ENCODE measurements around the gene LRRTM2. TPM values are rescaled to one million over a fixed set of nuclear protein-coding genes. Genes with fewer than 3 reads are reported as not detected.
"Not testable (repeated sequence)": the region's sequence is repeated elsewhere in the genome, so short reads cannot be mapped to it uniquely, and the experiment has no call there.

Gene LRRTM2
- total RNA-seq, 1 experiment from 2014 or later = not detected

- DNase-seq (ENCODE audit: low spot score) = no peak
- in situ Hi-C loops (cut with HindIII; ENCODE audit: low sequenced_read_pairs) = no loop called here
Observed at GRCh38 chr5:138844812-138845513, 30.2 kb downstream of the LRRTM2 start.

GRCh38 chr5:138844125-138844461 is 31.0 kb downstream of the LRRTM2 start:
- in situ Hi-C loops (cut with HindIII; ENCODE audit: low sequenced_read_pairs) = no loop called here
- DNase-seq (ENCODE audit: low spot score) = no peak

GRCh38 chr5:138843316-138844124 is 31.6 kb downstream of the LRRTM2 start:
- in situ Hi-C loops (cut with HindIII; ENCODE audit: low sequenced_read_pairs) = no loop called here

GRCh38 chr5:138841531-138841930 is 33.6 kb downstream of the LRRTM2 start:
- no peak for DNase-seq (ENCODE audit: low spot score)
- in situ Hi-C loops (cut with HindIII; ENCODE audit: low sequenced_read_pairs) = no loop called here

More at GRCh38 chr5:138843316-138844124, 31.6 kb downstream of the LRRTM2 start:
- no peak for DNase-seq (ENCODE audit: low spot score)

GRCh38 chr5:138840103-138840502 is 35.0 kb downstream of the LRRTM2 start:
- no peak for DNase-seq (ENCODE audit: low spot score)
- in situ Hi-C loops (cut with HindIII; ENCODE audit: low sequenced_read_pairs) = no loop called here

GRCh38 chr5:138837160-138837559 is 38.0 kb downstream of the LRRTM2 start:
- in situ Hi-C loops (cut with HindIII; ENCODE audit: low sequenced_read_pairs) = no loop called here
- no peak for DNase-seq (ENCODE audit: low spot score)

- in situ Hi-C loops (cut with HindIII; ENCODE audit: low sequenced_read_pairs); DNase-seq (ENCODE audit: low spot score): not testable (repeated sequence)
Observed at GRCh38 chr5:138834853-138835252, 40.3 kb downstream of the LRRTM2 start.

- in situ Hi-C loops (cut with HindIII; ENCODE audit: low sequenced_read_pairs) = no loop called here
Observed at GRCh38 chr5:138833726-138834480, 41.2 kb downstream of the LRRTM2 start.

GRCh38 chr5:138833080-138833479 is 42.1 kb downstream of the LRRTM2 start:
- DNase-seq (ENCODE audit: low spot score) = no peak
- in situ Hi-C loops (cut with HindIII; ENCODE audit: low sequenced_read_pairs) = no loop called here

More at GRCh38 chr5:138833726-138834480, 41.2 kb downstream of the LRRTM2 start:
- no peak for DNase-seq (ENCODE audit: low spot score)

GRCh38 chr5:138832218-138832617 is 42.9 kb downstream of the LRRTM2 start:
- no peak for DNase-seq (ENCODE audit: low spot score)
- in situ Hi-C loops (cut with HindIII; ENCODE audit: low sequenced_read_pairs) = no loop called here

GRCh38 chr5:138831703-138832102 is 43.4 kb downstream of the LRRTM2 start:
- in situ Hi-C loops (cut with HindIII; ENCODE audit: low sequenced_read_pairs) = no loop called here
- no peak for DNase-seq (ENCODE audit: low spot score)

- in situ Hi-C loops (cut with HindIII; ENCODE audit: low sequenced_read_pairs) = no loop called here
- DNase-seq (ENCODE audit: low spot score) = no peak
Observed at GRCh38 chr5:138829341-138829740, 45.8 kb downstream of the LRRTM2 start.

GRCh38 chr5:138828556-138828955 is 46.6 kb downstream of the LRRTM2 start:
- in situ Hi-C loops (cut with HindIII; ENCODE audit: low sequenced_read_pairs) = no loop called here
- no peak for DNase-seq (ENCODE audit: low spot score)

- DNase-seq (ENCODE audit: low spot score) = peak; percentile 33
- in situ Hi-C loops (cut with HindIII; ENCODE audit: low sequenced_read_pairs) = no loop called here
Observed at GRCh38 chr5:138824924-138825863, 49.9 kb downstream of the LRRTM2 start.

GRCh38 chr5:138824516-138824915 is 50.6 kb downstream of the LRRTM2 start:
- in situ Hi-C loops (cut with HindIII; ENCODE audit: low sequenced_read_pairs) = no loop called here
- no peak for DNase-seq (ENCODE audit: low spot score)

- no peak for DNase-seq (ENCODE audit: low spot score)
- in situ Hi-C loops (cut with HindIII; ENCODE audit: low sequenced_read_pairs) = no loop called here
Observed at GRCh38 chr5:138820695-138821094, 54.4 kb downstream of the LRRTM2 start.

- no peak for DNase-seq (ENCODE audit: low spot score)
- in situ Hi-C loops (cut with HindIII; ENCODE audit: low sequenced_read_pairs) = no loop called here
Observed at GRCh38 chr5:138819081-138819480, 56.1 kb downstream of the LRRTM2 start.
